Measurements from ENCODE around the gene USP14.

Gene USP14

GRCh38 chr18:215448-216010, 57.2 kb downstream of the USP14 start:
- no peak for DNase-seq
- in situ Hi-C loops (cut with MboI; ENCODE audit: low pct_unique_long_range_greater_than_20kb, low sequenced_read_pairs): no loop called here

GRCh38 chr18:217532-218336, 59.4 kb downstream of the USP14 start:
- in situ Hi-C loops (cut with MboI; ENCODE audit: low pct_unique_long_range_greater_than_20kb, low sequenced_read_pairs): no loop called here
- DNase-seq: no peak

GRCh38 chr18:220708-221107, 62.4 kb downstream of the USP14 start:
- in situ Hi-C loops (cut with MboI; ENCODE audit: low pct_unique_long_range_greater_than_20kb, low sequenced_read_pairs): no loop called here

GRCh38 chr18:225745-226144, 67.4 kb downstream of the USP14 start:
- in situ Hi-C loops (cut with MboI; ENCODE audit: low pct_unique_long_range_greater_than_20kb, low sequenced_read_pairs): no loop called here
- no peak for DNase-seq

More at GRCh38 chr18:220708-221107, 62.4 kb downstream of the USP14 start:
- no peak for DNase-seq

- in situ Hi-C loops (cut with MboI; ENCODE audit: low pct_unique_long_range_greater_than_20kb, low sequenced_read_pairs): no loop called here
- DNase-seq: no peak
These were observed 69.0 kb downstream of the USP14 start for GRCh38 chr18:227374-227773.

- in situ Hi-C loops (cut with MboI; ENCODE audit: low pct_unique_long_range_greater_than_20kb, low sequenced_read_pairs): no loop called here
- no peak for DNase-seq
These were observed 69.5 kb downstream of the USP14 start for GRCh38 chr18:227902-228301.

- DNase-seq: no peak
- in situ Hi-C loops (cut with MboI; ENCODE audit: low pct_unique_long_range_greater_than_20kb, low sequenced_read_pairs): no loop called here
These were observed 70.2 kb downstream of the USP14 start for GRCh38 chr18:228586-228985.

- in situ Hi-C loops (cut with MboI; ENCODE audit: low pct_unique_long_range_greater_than_20kb, low sequenced_read_pairs): no loop called here
- no peak for DNase-seq
These were observed 73.2 kb downstream of the USP14 start for GRCh38 chr18:231563-231962.

- in situ Hi-C loops (cut with MboI; ENCODE audit: low pct_unique_long_range_greater_than_20kb, low sequenced_read_pairs): no loop called here
- DNase-seq: no peak
These were observed 81.8 kb downstream of the USP14 start for GRCh38 chr18:240175-240574.

- in situ Hi-C loops (cut with MboI; ENCODE audit: low pct_unique_long_range_greater_than_20kb, low sequenced_read_pairs): no loop called here
These were observed 87.0 kb downstream of the USP14 start for GRCh38 chr18:245282-245847.

GRCh38 chr18:248053-248452, 89.7 kb downstream of the USP14 start:
- no peak for DNase-seq
- in situ Hi-C loops (cut with MboI; ENCODE audit: low pct_unique_long_range_greater_than_20kb, low sequenced_read_pairs): no loop called here

More at GRCh38 chr18:245282-245847, 87.0 kb downstream of the USP14 start:
- DNase-seq: no peak

- no peak for DNase-seq
These were observed 92.3 kb downstream of the USP14 start for GRCh38 chr18:250685-251084.

GRCh38 chr18:251572-251971, 93.2 kb downstream of the USP14 start:
- DNase-seq: no peak
- in situ Hi-C loops (cut with MboI; ENCODE audit: low pct_unique_long_range_greater_than_20kb, low sequenced_read_pairs): no loop called here

More at GRCh38 chr18:250685-251084, 92.3 kb downstream of the USP14 start:
- in situ Hi-C loops (cut with MboI; ENCODE audit: low pct_unique_long_range_greater_than_20kb, low sequenced_read_pairs): no loop called here

- in situ Hi-C loops (cut with MboI; ENCODE audit: low pct_unique_long_range_greater_than_20kb, low sequenced_read_pairs): no loop called here
- no peak for DNase-seq
These were observed 94.8 kb downstream of the USP14 start for GRCh38 chr18:253121-253520.

- no peak for DNase-seq
- in situ Hi-C loops (cut with MboI; ENCODE audit: low pct_unique_long_range_greater_than_20kb, low sequenced_read_pairs): no loop called here
These were observed 96.8 kb downstream of the USP14 start for GRCh38 chr18:255171-255570.

- in situ Hi-C loops (cut with MboI; ENCODE audit: low pct_unique_long_range_greater_than_20kb, low sequenced_read_pairs): no loop called here
These were observed 102.2 kb downstream of the USP14 start for GRCh38 chr18:260547-260946.

GRCh38 chr18:261398-262073, 103.2 kb downstream of the USP14 start:
- in situ Hi-C loops (cut with MboI; ENCODE audit: low pct_unique_long_range_greater_than_20kb, low sequenced_read_pairs): no loop called here

More at GRCh38 chr18:260547-260946, 102.2 kb downstream of the USP14 start:
- DNase-seq: no peak

More at GRCh38 chr18:261398-262073, 103.2 kb downstream of the USP14 start:
- no peak for DNase-seq
